Esophagus muscularis mucosa (tissue), 4 donors: ENCODE results near the gene RASD1. TPM values are rescaled to one million over a fixed set of nuclear protein-coding genes. Genes with fewer than 3 reads are reported as not detected.

Source experiments
- DNase-seq: peaks from one replicate; pipeline ENCODE4 v3.0.0-alpha.2; 2017; ENCODE audit errors: extremely low spot score
- H3K27ac ChIP-seq, 4 donors: fragments of 200-600 bp; sonication (generic); replicated peaks in 1 of 4; 1 replicate in 3 of 4; 2 replicates in 1 of 4; pipeline ENCODE4 v1.5.1; 2016 to 2019; ENCODE audit warnings: mild to moderate bottlenecking in 1 of 4
- H3K27me3 ChIP-seq, 4 donors: fragments of 200-600 bp; sonication (generic); one replicate each; pipeline versions ENCODE4 v1.5.1 to v1.6.0; 2016 to 2019
- H3K36me3 ChIP-seq, 4 donors: fragments of 200-600 bp; sonication (generic); one replicate each; pipeline ENCODE4 v1.5.1; 2016 to 2019
- H3K4me1 ChIP-seq, 4 donors: fragments of 200-600 bp; sonication (generic); one replicate each; pipeline ENCODE4 v1.5.1; 2016 to 2019
- H3K4me3 ChIP-seq, 4 donors: fragments of 200-600 bp; sonication (generic); 1 replicate in 2 of 4; 2 replicates in 2 of 4; pipeline ENCODE4 v1.5.1; 2016 to 2019; ENCODE audit warnings: mild to moderate bottlenecking in 4 of 4, moderate library complexity in 1 of 4
- H3K9me3 ChIP-seq, 4 donors: fragments of 200-600 bp; sonication (generic); 1 replicate in 3 of 4; 2 replicates in 1 of 4; pipeline ENCODE4 v1.5.1; 2016 to 2019
- EP300 ChIP-seq: sonication (generic); formaldehyde crosslinking; IDR thresholded peaks from one replicate; pipeline ENCODE4 v1.6.1; 2017; ENCODE audit warnings: antibody characterized with exemption
- POLR2A ChIP-seq: fragments of 450-650 bp; IDR thresholded peaks from one replicate; pipeline ENCODE4 v1.6.1; 2017; ENCODE audit warnings: antibody characterized with exemption, moderate library complexity, mild to moderate bottlenecking, low read depth
- POLR2AphosphoS5 ChIP-seq, 2 donors: sonication (generic); formaldehyde crosslinking; IDR thresholded peaks; one replicate each; pipeline ENCODE4 v1.6.1; 2017; ENCODE audit warnings: antibody characterized with exemption in 2 of 2
- WGBS: methylation state at CpG from one replicate; pipeline ENCODE4 v1.1.5; 2018; 5-methylcytosine and 5-hydroxymethylcytosine counted together
- intact Hi-C: fragments of 100-400 bp; cut with DNase I; formaldehyde crosslinking; loops from one replicate; pipeline ENCODE4 v1.15.1; 2023
- total RNA-seq, 4 donors: library from RNA; depleted of rRNA; stranded (reverse); fragments of >200 nt; gene quantifications; one replicate each; pipeline versions ENCODE4 v1.1.0 to v1.2.1, GENCODE V29; 2016
- TF ChIP-seq, protein P1 (sequence below), 3 experiments: fragments of 200-600 bp in 2 of 3; fragments of 450-650 bp in 1 of 3; sonication (generic) in 2 of 3; IDR thresholded peaks; one replicate each; pipeline ENCODE4 v1.5.1; 2017 to 2019; ENCODE audit warnings: antibody characterized with exemption in 3 of 3, mild to moderate bottlenecking in 2 of 3, moderate library complexity in 1 of 3

The RASD1 gene
- total RNA-seq, 4 donors from 2014 or later, result 5.0 to 17.9 (median 13.3) TPM

DNA sequence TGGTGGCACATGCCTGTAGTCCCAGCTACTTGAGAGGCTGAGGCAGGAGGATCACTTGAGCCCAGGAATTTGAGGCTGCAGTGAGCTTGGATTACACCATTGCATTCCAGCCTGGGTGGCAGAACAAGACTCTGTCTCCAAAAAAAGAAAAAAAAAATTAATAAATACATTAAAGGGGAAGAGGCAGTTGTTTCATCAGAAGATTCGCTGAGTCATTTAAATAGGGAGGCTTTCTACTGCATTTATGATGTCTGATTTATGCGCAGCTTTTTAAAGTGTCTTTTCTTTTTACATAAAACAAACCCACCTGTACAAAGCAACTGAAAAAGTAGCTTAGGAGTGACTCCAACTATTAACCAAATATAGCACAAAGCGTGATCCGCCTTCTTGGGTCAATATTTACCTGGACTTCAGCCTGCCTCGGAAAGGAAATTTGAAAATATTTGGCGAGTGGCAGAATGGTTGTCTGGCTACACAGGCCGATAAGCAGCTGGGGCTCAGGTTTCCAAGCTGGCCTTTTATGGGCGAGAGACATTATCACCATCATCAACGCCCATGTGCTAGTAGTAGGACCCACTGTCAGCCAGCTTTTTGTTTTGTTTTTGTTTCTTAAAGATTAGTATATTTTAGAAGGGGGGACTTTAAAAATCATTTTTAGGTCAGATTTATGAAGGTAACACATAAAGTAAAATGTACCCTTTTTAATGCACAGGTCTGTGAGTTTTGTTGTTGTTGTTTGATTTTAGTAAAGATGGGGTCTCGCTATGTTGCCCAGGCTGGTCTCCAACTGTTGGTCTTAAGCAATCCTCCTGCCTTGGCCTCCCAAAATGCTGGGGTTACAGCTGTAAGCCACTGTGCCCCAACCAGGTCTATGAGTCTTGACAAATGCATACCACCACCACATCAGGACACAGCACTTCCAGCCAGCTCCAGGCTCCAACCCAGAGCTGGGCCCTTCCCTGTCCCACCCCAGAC, 42.5 kb upstream of the RASD1 start:
- Histone ChIP-seq H3K27me3 (no peaks in the 10 kb centered on the region), H3K4me3 (no peak overlapping the region), H3K36me3 (no peaks in the 10 kb centered on the region), H3K4me1 (peaks cover 0 to 14% (median 0%) of the 10 kb centered on the region in 4 donors), H3K9me3 (no peaks in the 10 kb centered on the region), H3K27ac (no peak overlapping the region)
- WGBS, result 79% methylated on average over 10 of the region's 10 CpGs
- intact Hi-C loops, result no loop called here
- TF ChIP-seq POLR2AphosphoS5 (IDR thresholded peaks at IDR 0.05), result no peak
- TF ChIP-seq, protein P1, sequence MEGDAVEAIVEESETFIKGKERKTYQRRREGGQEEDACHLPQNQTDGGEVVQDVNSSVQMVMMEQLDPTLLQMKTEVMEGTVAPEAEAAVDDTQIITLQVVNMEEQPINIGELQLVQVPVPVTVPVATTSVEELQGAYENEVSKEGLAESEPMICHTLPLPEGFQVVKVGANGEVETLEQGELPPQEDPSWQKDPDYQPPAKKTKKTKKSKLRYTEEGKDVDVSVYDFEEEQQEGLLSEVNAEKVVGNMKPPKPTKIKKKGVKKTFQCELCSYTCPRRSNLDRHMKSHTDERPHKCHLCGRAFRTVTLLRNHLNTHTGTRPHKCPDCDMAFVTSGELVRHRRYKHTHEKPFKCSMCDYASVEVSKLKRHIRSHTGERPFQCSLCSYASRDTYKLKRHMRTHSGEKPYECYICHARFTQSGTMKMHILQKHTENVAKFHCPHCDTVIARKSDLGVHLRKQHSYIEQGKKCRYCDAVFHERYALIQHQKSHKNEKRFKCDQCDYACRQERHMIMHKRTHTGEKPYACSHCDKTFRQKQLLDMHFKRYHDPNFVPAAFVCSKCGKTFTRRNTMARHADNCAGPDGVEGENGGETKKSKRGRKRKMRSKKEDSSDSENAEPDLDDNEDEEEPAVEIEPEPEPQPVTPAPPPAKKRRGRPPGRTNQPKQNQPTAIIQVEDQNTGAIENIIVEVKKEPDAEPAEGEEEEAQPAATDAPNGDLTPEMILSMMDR (IDR thresholded peaks at IDR 0.05), result no peak
- TF ChIP-seq POLR2A, result no peak
- TF ChIP-seq EP300, result no peak
- no peak for DNase-seq

DNA sequence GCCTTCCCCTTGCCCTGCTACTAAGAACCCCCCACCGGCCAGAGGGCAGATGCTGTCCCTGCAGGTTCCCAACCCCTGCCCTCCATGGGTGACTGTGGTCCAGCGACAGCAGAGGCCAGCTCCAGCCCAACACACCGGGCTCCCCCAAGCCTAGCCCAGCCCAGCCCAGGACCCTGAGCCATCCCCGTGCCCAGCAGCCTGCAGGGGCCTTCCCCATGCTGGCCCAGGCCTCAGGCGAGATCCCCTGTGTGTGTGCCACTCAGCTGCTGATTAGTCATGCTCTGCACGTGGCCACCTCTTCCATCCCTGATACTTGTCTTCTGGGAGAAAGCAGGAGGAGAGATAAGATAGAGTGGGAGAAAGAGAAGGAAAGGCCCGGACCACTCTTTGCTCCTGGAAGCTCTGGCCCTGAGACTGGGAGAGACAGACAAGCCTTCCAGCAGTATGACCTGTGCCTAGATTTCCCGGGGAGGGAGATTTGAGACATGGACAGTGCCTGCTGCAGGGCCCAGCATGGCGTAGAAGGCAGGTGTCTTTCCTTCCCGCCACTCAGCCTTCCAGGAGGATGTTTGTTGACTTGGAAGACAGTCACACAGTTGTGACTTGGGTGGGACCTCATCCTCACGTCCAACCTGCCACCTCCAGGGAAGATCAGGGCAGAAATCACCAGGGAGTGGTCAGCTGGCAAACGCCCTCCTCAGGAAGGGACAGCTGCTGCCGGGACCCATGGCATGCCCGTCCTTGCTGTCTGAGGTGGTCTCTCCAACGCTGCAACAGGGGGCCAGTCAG, 41.3 kb upstream of the RASD1 start:
- intact Hi-C loops, result no loop called here
- Histone ChIP-seq H3K9me3 (no peaks in the 10 kb centered on the region), H3K27me3 (no peaks in the 10 kb centered on the region), H3K27ac (no peak overlapping the region), H3K4me3 (no peak overlapping the region), H3K36me3 (no peaks in the 10 kb centered on the region), H3K4me1 (peaks cover 0 to 14% (median 0%) of the 10 kb centered on the region in 4 donors)
- WGBS, result 94% methylated on average over 11 of the region's 15 CpGs
- TF ChIP-seq EP300 (no peak), POLR2A (no peak)
- DNase-seq, result no peak

DNA sequence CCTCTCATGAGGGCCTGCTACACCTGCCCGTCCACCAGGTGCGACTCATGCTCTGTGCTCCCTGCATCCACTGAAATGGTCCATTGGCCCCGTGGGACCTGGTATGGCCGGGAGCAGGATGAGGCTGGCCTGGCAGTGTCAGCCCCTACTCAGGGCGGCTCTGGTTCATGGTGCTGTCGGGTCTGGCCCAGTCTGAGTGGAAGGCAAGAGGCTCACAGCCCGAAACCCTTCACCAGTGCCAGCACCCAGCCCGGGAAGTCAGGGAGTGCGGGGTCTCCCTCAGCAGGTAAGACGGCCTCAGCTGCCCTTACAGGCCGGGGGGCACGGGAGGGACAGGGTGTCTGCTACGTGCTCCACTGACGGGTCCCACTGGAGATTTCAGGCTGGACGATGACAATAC, 40.5 kb upstream of the RASD1 start:
- no peaks in the 10 kb centered on the region for H3K36me3 ChIP-seq
- no peak overlapping the region for H3K27ac ChIP-seq
- intact Hi-C loops, result no loop called here

DNA sequence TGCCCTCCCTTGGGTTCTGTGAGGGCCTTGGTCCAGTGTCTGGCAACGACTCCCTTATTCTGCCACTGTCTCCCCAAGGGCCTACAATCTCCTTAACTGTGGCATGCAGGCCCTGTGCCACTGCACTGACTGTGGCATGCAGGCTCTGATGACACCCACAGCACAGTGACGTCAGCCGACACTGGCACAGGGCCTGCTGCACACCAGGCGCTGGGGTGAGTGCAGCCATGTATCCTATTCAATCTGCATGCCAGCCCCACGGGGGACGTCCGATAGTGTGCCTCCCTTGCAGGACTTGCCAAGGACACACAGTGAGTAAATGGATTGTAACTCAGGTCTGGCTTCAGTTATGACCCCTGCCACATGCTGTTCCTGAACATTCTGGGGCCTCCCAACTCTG, 39.8 kb upstream of the RASD1 start:
- no peak for DNase-seq

More for the DNA sequence above, 40.5 kb upstream of the RASD1 start:
- Histone ChIP-seq H3K9me3 (no peaks in the 10 kb centered on the region), H3K27me3 (no peaks in the 10 kb centered on the region), H3K4me3 (no peak overlapping the region), H3K4me1 (peaks cover 0 to 14% (median 0%) of the 10 kb centered on the region in 4 donors)
- no peak for DNase-seq
- TF ChIP-seq, protein P1 (IDR thresholded peaks at IDR 0.05), result no peak
- TF ChIP-seq EP300, result no peak
- no peak for TF ChIP-seq POLR2AphosphoS5 (IDR thresholded peaks at IDR 0.05)
- no peak for TF ChIP-seq POLR2A
- WGBS, result 98% methylated on average over 8 of the region's 15 CpGs

More for the DNA sequence above, 39.8 kb upstream of the RASD1 start:
- Histone ChIP-seq H3K4me3 (no peak overlapping the region), H3K27ac (no peak overlapping the region), H3K4me1 (peaks cover 0 to 14% (median 0%) of the 10 kb centered on the region in 4 donors), H3K36me3 (no peaks in the 10 kb centered on the region), H3K9me3 (no peaks in the 10 kb centered on the region), H3K27me3 (no peaks in the 10 kb centered on the region)
- intact Hi-C loops, result no loop called here
- TF ChIP-seq EP300 (no peak), POLR2AphosphoS5 (IDR thresholded peaks at IDR 0.05) (no peak), POLR2A (no peak)
- TF ChIP-seq, protein P1 (IDR thresholded peaks at IDR 0.05), result no peak
- 86% methylated on average over 2 of the region's 7 CpGs for WGBS
